D721Med (cell line): ENCODE results near the gene SNX19.

Experiments
- DNase-seq: peaks from one replicate; pipeline ENCODE4 v3.0.0; 2011; ENCODE audit warnings: low spot score; ENCODE audit not compliant: insufficient read length
- FAIRE-seq: peaks from 2 replicates; lab custom pipeline; 2011; peaks lifted over from hg19 to GRCh38; lab: Jason Lieb, UNC
- TF ChIP-seq, protein P1 (sequence below): IDR thresholded peaks from 2 replicates; pipeline ENCODE4 v1.5.1; 2012; ENCODE audit warnings: mild to moderate bottlenecking, control low read depth; ENCODE audit not compliant: insufficient read depth; ENCODE audit errors: missing control alignments

SNX19 gene

DNA sequence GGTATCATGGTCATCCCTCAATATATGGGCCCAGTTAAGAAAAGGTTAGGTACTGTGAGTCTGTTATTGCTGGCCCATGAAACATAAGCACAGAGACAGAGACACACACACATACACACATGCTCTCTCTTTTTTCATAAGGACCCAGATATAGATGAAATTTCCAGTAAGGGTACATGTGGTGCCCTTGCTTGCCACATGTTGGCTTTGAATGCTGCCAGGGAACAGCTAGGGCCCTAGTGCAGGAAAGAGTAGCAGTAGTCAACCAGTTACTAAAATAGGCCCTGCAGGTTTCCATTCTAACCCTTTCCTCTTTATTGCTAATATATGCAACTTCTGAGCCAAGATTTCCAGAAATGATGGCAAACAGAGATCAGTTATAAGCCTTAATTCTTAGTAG is 9.1 kb downstream of the SNX19 start:
- TF ChIP-seq, protein P1, sequence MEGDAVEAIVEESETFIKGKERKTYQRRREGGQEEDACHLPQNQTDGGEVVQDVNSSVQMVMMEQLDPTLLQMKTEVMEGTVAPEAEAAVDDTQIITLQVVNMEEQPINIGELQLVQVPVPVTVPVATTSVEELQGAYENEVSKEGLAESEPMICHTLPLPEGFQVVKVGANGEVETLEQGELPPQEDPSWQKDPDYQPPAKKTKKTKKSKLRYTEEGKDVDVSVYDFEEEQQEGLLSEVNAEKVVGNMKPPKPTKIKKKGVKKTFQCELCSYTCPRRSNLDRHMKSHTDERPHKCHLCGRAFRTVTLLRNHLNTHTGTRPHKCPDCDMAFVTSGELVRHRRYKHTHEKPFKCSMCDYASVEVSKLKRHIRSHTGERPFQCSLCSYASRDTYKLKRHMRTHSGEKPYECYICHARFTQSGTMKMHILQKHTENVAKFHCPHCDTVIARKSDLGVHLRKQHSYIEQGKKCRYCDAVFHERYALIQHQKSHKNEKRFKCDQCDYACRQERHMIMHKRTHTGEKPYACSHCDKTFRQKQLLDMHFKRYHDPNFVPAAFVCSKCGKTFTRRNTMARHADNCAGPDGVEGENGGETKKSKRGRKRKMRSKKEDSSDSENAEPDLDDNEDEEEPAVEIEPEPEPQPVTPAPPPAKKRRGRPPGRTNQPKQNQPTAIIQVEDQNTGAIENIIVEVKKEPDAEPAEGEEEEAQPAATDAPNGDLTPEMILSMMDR: no peak
- DNase-seq: no peak
- FAIRE-seq: no peak

DNA sequence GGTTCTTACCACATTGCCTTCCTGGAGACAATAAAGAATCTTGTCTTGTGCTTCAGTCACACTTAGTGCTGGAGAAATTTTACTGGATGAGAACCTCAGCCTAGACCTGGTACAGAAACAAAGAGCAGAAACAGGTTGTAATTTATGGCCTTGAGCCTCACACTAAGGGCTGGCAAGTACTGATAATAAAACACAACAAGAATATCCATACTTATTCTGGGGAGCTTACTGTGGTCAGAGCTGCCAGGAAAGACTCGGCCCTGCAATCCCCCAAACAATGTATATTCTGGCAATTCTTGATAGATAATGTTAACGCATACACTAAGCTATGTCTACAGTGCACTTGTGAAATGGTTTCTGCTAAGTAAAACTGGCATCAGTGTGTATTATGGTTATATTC is 9.7 kb downstream of the SNX19 start:
- TF ChIP-seq, protein P1: no peak
- no peak for DNase-seq
- no peak for FAIRE-seq

DNA sequence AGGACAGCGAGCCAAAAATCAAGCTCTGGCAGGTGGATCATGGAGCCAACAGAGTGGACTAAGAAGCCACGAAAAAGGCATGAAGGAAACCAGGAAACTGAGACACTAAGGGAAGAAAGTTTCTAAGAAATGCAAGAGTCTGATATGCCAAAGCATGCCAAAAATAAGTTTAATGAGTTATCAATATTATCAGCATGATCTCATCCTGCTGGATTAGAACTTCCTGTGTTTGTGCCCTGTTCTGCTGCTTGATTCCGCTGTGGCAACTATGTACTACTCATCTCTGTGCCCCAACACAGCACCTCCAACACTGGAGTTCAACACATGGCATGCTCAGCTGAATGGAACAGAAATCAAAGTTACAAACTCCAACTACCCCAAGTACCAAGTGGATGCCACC is 10.8 kb downstream of the SNX19 start:
- TF ChIP-seq, protein P1: no peak
- FAIRE-seq (no peak), DNase-seq (no peak)

GRCh38 chr11:130904380-130904779 is 11.9 kb downstream of the SNX19 start:
- FAIRE-seq (no peak), DNase-seq (no peak)
- TF ChIP-seq, protein P1: peak; percentile 39

GRCh38 chr11:130902380-130902779 is 13.9 kb downstream of the SNX19 start:
- DNase-seq: no peak
- no peak for FAIRE-seq
- TF ChIP-seq, protein P1: no peak

DNA sequence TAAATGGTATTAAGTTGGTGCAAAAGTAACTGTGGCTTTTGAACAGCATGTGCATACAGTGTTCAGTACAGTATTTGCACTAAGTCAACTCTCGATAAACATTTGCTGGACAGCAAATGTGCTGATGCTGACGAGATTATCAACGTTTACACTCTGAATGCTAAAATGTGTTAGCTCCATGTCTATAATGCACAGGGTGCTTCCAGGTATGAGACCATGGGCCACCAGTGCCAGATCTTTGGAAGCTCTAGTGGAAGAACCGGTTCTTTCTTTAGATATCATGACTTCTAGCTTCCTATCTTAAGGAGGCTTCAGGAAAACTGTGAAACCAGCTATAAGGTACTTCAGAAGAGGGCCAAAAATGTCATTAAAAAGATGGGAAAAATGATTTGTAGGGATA is 17.2 kb downstream of the SNX19 start:
- TF ChIP-seq, protein P1: no peak
- DNase-seq: no peak
- FAIRE-seq: no peak

DNA sequence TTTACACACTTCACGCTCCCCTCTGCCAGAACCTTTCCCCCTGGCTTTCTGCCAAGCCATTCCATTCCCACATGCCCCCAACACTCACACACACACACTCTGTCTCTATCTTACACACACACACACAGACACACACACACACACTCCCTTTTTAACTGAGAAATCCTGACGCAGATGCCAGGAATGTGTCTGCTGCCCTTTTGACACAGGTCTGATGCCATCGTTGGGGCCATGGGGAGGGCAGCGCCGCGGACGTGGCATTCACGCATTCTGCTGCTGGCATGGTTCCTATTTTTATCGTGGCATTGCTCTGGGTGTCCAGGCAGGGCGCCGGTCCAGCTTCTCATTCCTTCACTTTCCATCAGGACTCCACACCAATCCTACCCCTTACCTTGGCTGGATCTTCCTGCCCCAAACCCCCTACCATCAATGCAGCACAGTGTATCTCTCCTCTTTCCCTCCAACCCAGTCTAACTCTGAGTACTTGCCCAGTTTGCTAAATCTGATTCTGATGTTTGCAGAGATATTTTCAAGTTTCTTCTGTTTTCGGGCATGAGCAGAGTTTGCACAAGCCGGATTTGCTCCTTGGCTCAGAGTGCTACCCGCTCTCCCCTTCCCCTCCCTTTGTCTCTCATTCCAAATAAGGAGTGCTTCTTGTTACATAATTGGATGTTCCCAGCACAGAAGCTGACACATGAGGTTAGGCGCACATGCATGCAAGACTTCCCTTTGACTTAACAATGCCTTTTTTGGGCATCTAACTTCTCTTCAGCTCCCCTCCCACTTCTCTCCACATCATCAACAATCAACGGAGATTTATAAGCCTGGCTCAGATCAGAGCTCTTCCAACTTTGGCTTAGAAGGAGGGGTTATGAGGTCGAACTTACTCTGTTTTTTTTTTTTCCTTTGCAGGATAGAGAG is 18.8 kb downstream of the SNX19 start:
- FAIRE-seq (no peak), DNase-seq (no peak)
- TF ChIP-seq, protein P1: no peak
